ENCODE data around the gene INVS.

The INVS gene

GRCh38 chr9:100281676-100282387 lies 182.8 kb downstream of the INVS start:
- no peak for DNase-seq (ENCODE audit: low spot score)

GRCh38 chr9:100282388-100282719 lies 183.3 kb downstream of the INVS start:
- DNase-seq (ENCODE audit: low spot score): no peak

GRCh38 chr9:100284247-100284646 lies 185.2 kb downstream of the INVS start:
- DNase-seq (ENCODE audit: low spot score): no peak

- no peak for DNase-seq (ENCODE audit: low spot score)
Measured at GRCh38 chr9:100285080-100285479, 186.0 kb downstream of the INVS start.

GRCh38 chr9:100285601-100286000 lies 186.6 kb downstream of the INVS start:
- DNase-seq (ENCODE audit: low spot score): no peak

- no peak for DNase-seq (ENCODE audit: low spot score)
Measured at GRCh38 chr9:100286257-100286656, 187.2 kb downstream of the INVS start.

- DNase-seq (ENCODE audit: low spot score): no peak
Measured at GRCh38 chr9:100287186-100287585, 188.1 kb downstream of the INVS start.

GRCh38 chr9:100290714-100291113 lies 191.7 kb downstream of the INVS start:
- no peak for DNase-seq (ENCODE audit: low spot score)

GRCh38 chr9:100292414-100292813 lies 193.4 kb downstream of the INVS start:
- no peak for DNase-seq (ENCODE audit: low spot score)

GRCh38 chr9:100294341-100294740 lies 195.3 kb downstream of the INVS start:
- DNase-seq (ENCODE audit: low spot score): no peak

- no peak for DNase-seq (ENCODE audit: low spot score)
Measured at GRCh38 chr9:100294806-100295205, 195.8 kb downstream of the INVS start.

GRCh38 chr9:100295240-100295639 lies 196.2 kb downstream of the INVS start:
- no peak for DNase-seq (ENCODE audit: low spot score)

- DNase-seq (ENCODE audit: low spot score): no peak
Measured at GRCh38 chr9:100296407-100296806, 197.4 kb downstream of the INVS start.

- DNase-seq (ENCODE audit: low spot score): no peak
Measured at GRCh38 chr9:100298378-100298777, 199.3 kb downstream of the INVS start.

GRCh38 chr9:100303747-100304146 lies 204.7 kb downstream of the INVS start:
- DNase-seq (ENCODE audit: low spot score): no peak

GRCh38 chr9:100306283-100306682 lies 207.2 kb downstream of the INVS start:
- DNase-seq (ENCODE audit: low spot score): no peak

GRCh38 chr9:100307080-100307479 lies 208.0 kb downstream of the INVS start:
- no peak for DNase-seq (ENCODE audit: low spot score)

- DNase-seq (ENCODE audit: low spot score): no peak
Measured at GRCh38 chr9:100308965-100309564, 210.0 kb downstream of the INVS start.

- no peak for DNase-seq (ENCODE audit: low spot score)
Measured at GRCh38 chr9:100309992-100310391, 210.9 kb downstream of the INVS start.

- no peak for DNase-seq (ENCODE audit: low spot score)
Measured at GRCh38 chr9:100315561-100315960, 216.5 kb downstream of the INVS start.

GRCh38 chr9:100317706-100318105 lies 218.7 kb downstream of the INVS start:
- no peak for DNase-seq (ENCODE audit: low spot score)

GRCh38 chr9:100322954-100323536 lies 224.0 kb downstream of the INVS start:
- no peak for DNase-seq (ENCODE audit: low spot score)

GRCh38 chr9:100324594-100325200 lies 225.7 kb downstream of the INVS start:
- DNase-seq (ENCODE audit: low spot score): no peak
